Mesendoderm (in vitro differentiated cells): ENCODE results near the gene PICALM.

Experiments used
- DNase-seq: peaks from one replicate; pipeline ENCODE4 v3.0.0; 2013
- H2AK5ac ChIP-seq: 2 replicates; pipeline ENCODE4 v1.6.1; 2013; ENCODE audit warnings: low read length, inconsistent platforms
- H2BK120ac ChIP-seq: 2 replicates; pipeline ENCODE4 v1.6.1; 2013; ENCODE audit warnings: low read depth, mild to moderate bottlenecking, low read length, moderate library complexity, mixed read lengths
- H2BK15ac ChIP-seq: replicated peaks from 2 replicates; pipeline ENCODE4 v1.6.1; 2013; ENCODE audit warnings: low read depth, mild to moderate bottlenecking, moderate library complexity
- H2BK5ac ChIP-seq: 2 replicates; pipeline ENCODE4 v1.6.1; 2013; ENCODE audit warnings: low read length, inconsistent platforms
- H3K18ac ChIP-seq: 2 replicates; pipeline ENCODE4 v1.6.1; 2013; ENCODE audit warnings: mild to moderate bottlenecking, low read length, mixed read lengths
- H3K23ac ChIP-seq: one replicate; pipeline ENCODE4 v1.6.1; 2013; ENCODE audit warnings: low read length
- H3K27ac ChIP-seq: 2 replicates; pipeline ENCODE4 v1.5.1; 2013; ENCODE audit warnings: low read depth, mild to moderate bottlenecking, inconsistent platforms, low read length, moderate library complexity
- H3K27me3 ChIP-seq: 2 replicates; pipeline ENCODE4 v1.6.1; 2013; ENCODE audit warnings: low read length, control low read depth, mild to moderate bottlenecking, inconsistent platforms; ENCODE audit not compliant: insufficient read depth, poor library complexity
- H3K36me3 ChIP-seq: 2 replicates; pipeline ENCODE4 v1.6.1; 2013; ENCODE audit warnings: low read length, inconsistent platforms; ENCODE audit not compliant: control insufficient read depth, insufficient read depth
- H3K4ac ChIP-seq: one replicate; pipeline ENCODE4 v1.6.1; 2013; ENCODE audit warnings: low read depth, mild to moderate bottlenecking, low read length, moderate library complexity
- H3K4me1 ChIP-seq: 2 replicates; pipeline ENCODE4 v1.6.1; 2013; ENCODE audit warnings: low read depth, low read length, inconsistent platforms; ENCODE audit not compliant: control insufficient read depth
- H3K4me2 ChIP-seq: 2 replicates; pipeline ENCODE4 v1.6.1; 2013; ENCODE audit warnings: low read length
- H3K4me3 ChIP-seq: 2 replicates; pipeline ENCODE4 v1.5.1; 2013; ENCODE audit warnings: mild to moderate bottlenecking, low read length
- H3K56ac ChIP-seq: one replicate; pipeline ENCODE4 v1.6.1; 2013; ENCODE audit warnings: low read length
- H3K79me1 ChIP-seq: 2 replicates; pipeline ENCODE4 v1.6.1; 2013; ENCODE audit warnings: low read length, inconsistent platforms
- H3K79me2 ChIP-seq: 2 replicates; pipeline ENCODE4 v1.6.1; 2013; ENCODE audit warnings: mild to moderate bottlenecking, low read length; ENCODE audit not compliant: control insufficient read depth, insufficient read depth
- H3K9ac ChIP-seq: 2 replicates; pipeline ENCODE4 v1.6.1; 2013; ENCODE audit warnings: low read length, inconsistent platforms
- H4K5ac ChIP-seq: one replicate; pipeline ENCODE4 v1.6.1; 2013; ENCODE audit warnings: low read length
- H4K8ac ChIP-seq: one replicate; pipeline ENCODE4 v1.6.1; 2013; ENCODE audit warnings: low read depth, mild to moderate bottlenecking, control low read depth, low read length, moderate library complexity
- WGBS: extraction: QIAGEN DNeasy Blood & Tissue Kit; methylation state at CpG from one replicate; pipeline ENCODE4 v1.1.7; 2013; ENCODE audit warnings: low lambda C conversion rate, missing lambda C conversion rate; ENCODE audit not compliant: insufficient coverage; ENCODE audit errors: extremely low coverage; 5-methylcytosine and 5-hydroxymethylcytosine counted together

The PICALM gene

DNA sequence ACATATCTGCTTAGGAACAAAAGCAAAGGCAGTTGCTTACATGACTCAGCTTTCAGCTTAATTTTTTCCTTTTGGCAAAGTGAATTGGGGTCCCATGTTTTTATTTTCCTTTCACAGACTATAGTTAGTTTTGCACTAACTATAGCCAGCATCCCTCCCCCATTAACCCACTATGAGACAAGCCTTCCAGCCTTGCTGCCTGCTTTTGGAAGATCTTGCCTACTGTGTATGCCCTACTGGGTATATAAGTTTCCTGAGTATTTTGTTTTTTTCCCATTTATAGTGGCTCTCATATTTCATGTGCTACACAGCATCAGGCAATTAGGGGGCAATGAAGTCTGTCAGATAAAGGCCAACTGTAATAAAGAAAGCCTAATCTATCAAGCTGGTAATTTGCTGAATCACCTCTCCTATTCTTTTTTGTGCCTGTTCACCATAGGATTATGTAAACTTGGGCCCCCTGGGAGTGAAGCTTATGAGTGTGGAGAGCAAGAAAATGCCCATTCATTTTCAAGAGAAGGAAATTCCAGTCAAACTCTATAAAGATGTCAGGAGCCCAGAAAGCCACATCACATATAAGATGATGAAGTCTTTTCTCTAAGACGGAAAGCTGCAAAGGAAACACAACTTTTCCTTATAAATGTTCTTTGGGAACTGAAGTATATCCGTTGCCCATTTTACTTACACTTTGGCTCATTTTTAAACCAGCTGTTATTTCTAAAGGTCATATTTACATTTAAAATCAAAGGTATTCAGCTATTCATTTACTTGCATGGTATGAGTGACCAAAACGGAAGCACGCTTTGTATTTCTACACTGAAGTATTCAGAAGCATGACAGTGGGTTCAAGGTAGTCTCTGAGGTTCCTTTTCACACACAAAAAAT, 149.7 kb downstream of the PICALM start:
- H2BK5ac ChIP-seq, result no peak overlapping the region
- H3K4ac ChIP-seq, result no peak overlapping the region
- H3K27me3 ChIP-seq, result no peaks in the 10 kb centered on the region
- H3K27ac ChIP-seq, result no peak overlapping the region
- H3K79me1 ChIP-seq, result no peaks in the 10 kb centered on the region
- no CpG with 5 or more reads among the region's 4 CpGs for WGBS
- H2AK5ac ChIP-seq, result no peak overlapping the region
- H4K8ac ChIP-seq, result no peak overlapping the region
- no peak overlapping the region for H3K4me3 ChIP-seq
- H3K36me3 ChIP-seq, result no peaks in the 10 kb centered on the region
- H3K23ac ChIP-seq, result no peak overlapping the region
- no peak overlapping the region for H4K5ac ChIP-seq
- H3K56ac ChIP-seq, result no peak overlapping the region
- H2BK15ac ChIP-seq, result no peak overlapping the region
- DNase-seq, result no peak
- H3K79me2 ChIP-seq, result no peaks in the 10 kb centered on the region
- no peak overlapping the region for H3K9ac ChIP-seq
- no peak overlapping the region for H3K4me2 ChIP-seq
- H3K4me1 ChIP-seq, result peaks cover 6% of the 10 kb centered on the region
- no peak overlapping the region for H2BK120ac ChIP-seq
- no peak overlapping the region for H3K18ac ChIP-seq

DNA sequence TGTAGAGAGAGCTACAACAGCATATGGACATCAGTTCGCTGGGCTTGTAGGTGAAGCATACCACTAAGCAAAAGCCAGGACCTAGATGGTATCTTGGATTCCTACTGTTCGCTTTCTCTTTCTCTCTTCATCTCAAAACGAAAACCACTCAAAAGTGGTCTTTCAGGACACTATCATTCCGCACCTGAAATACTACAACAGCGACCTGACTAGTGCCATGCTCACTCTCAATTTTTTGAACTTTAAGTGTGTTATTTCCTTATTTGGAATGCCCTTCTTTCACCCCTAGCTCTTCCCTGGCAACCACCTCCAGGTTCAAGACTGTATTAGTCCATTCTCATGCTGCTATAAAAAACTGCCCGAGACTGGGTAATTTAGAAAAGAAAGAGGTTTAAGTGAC, 154.5 kb downstream of the PICALM start:
- Histone ChIP-seq H4K5ac (no peak overlapping the region), H3K4ac (no peak overlapping the region), H3K4me2 (no peak overlapping the region), H2BK15ac (no peak overlapping the region), H3K18ac (no peak overlapping the region), H3K23ac (no peak overlapping the region), H3K79me1 (no peaks in the 10 kb centered on the region), H3K9ac (no peak overlapping the region), H3K4me3 (no peak overlapping the region), H3K4me1 (peaks cover 6% of the 10 kb centered on the region), H3K79me2 (no peaks in the 10 kb centered on the region), H3K27ac (no peak overlapping the region), H4K8ac (no peak overlapping the region), H3K56ac (no peak overlapping the region), H3K27me3 (no peaks in the 10 kb centered on the region), H2BK120ac (no peak overlapping the region), H3K36me3 (no peaks in the 10 kb centered on the region), H2BK5ac (no peak overlapping the region), H2AK5ac (no peak overlapping the region)
- no CpG with 5 or more reads among the region's 6 CpGs for WGBS
- no peak for DNase-seq

DNA sequence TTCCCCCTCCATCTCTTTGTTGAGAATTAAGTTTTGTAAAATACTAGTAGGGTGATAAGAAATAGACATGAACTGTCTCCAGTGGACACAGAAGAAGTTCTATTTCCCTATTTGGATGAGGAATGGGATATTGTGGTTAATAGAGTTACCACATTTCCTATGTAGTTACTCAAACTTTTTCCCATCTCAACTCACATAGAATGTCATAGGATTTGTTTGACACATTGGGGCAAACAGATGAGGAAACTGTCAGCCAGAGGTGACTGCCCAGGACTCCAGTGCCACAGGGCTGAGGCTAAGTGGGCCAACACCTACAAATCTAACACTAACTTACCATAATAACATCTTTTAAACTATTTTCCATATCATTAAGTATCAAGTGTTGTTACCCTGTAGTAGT, 155.4 kb downstream of the PICALM start:
- no peaks in the 10 kb centered on the region for H3K36me3 ChIP-seq
- no peak overlapping the region for H3K4me3 ChIP-seq
- no peaks in the 10 kb centered on the region for H3K79me2 ChIP-seq
- H3K18ac ChIP-seq, result no peak overlapping the region
- H3K27me3 ChIP-seq, result no peaks in the 10 kb centered on the region
- H3K4me1 ChIP-seq, result peaks cover 4% of the 10 kb centered on the region
- no peak overlapping the region for H3K23ac ChIP-seq
- no peak overlapping the region for H3K4me2 ChIP-seq
- no peak overlapping the region for H4K5ac ChIP-seq
- no peak overlapping the region for H2AK5ac ChIP-seq
- no peak overlapping the region for H2BK15ac ChIP-seq
- H4K8ac ChIP-seq, result no peak overlapping the region
- H2BK120ac ChIP-seq, result no peak overlapping the region
- no peak overlapping the region for H3K9ac ChIP-seq
- no peak overlapping the region for H3K4ac ChIP-seq
- no peak for DNase-seq
- H3K79me1 ChIP-seq, result no peaks in the 10 kb centered on the region
- no peak overlapping the region for H3K56ac ChIP-seq
- no peak overlapping the region for H3K27ac ChIP-seq
- H2BK5ac ChIP-seq, result no peak overlapping the region

GRCh38 chr11:85912414-85912813, 156.5 kb downstream of the PICALM start:
- H3K4me2 ChIP-seq, result no peak overlapping the region
- H3K4me3 ChIP-seq, result no peak overlapping the region
- no peak overlapping the region for H3K4ac ChIP-seq
- H3K9ac ChIP-seq, result no peak overlapping the region
- no peak overlapping the region for H3K27ac ChIP-seq
- no peak overlapping the region for H4K8ac ChIP-seq
- H2BK120ac ChIP-seq, result no peak overlapping the region
- H2BK15ac ChIP-seq, result no peak overlapping the region
- no peak overlapping the region for H4K5ac ChIP-seq
- peaks cover 4% of the 10 kb centered on the region for H3K4me1 ChIP-seq
- no peaks in the 10 kb centered on the region for H3K27me3 ChIP-seq
- no peak overlapping the region for H2BK5ac ChIP-seq
- H3K79me1 ChIP-seq, result no peaks in the 10 kb centered on the region
- no peak for DNase-seq
- H3K36me3 ChIP-seq, result no peaks in the 10 kb centered on the region
- H2AK5ac ChIP-seq, result no peak overlapping the region
- no peak overlapping the region for H3K56ac ChIP-seq
- H3K18ac ChIP-seq, result no peak overlapping the region
- no peaks in the 10 kb centered on the region for H3K79me2 ChIP-seq
- WGBS, result no CpG with 5 or more reads among the region's 2 CpGs
- H3K23ac ChIP-seq, result no peak overlapping the region
